HG03520 (cell line): ENCODE measurements around the gene SPACA6.

Source experiments
- ATAC-seq: cut with Tn5 transposase; IDR thresholded peaks from one replicate; pipeline ENCODE4 v1.9.1; 2021; ENCODE audit warnings: mild to moderate bottlenecking, moderate library complexity; ENCODE audit not compliant: unreplicated experiment

Gene SPACA6

DNA sequence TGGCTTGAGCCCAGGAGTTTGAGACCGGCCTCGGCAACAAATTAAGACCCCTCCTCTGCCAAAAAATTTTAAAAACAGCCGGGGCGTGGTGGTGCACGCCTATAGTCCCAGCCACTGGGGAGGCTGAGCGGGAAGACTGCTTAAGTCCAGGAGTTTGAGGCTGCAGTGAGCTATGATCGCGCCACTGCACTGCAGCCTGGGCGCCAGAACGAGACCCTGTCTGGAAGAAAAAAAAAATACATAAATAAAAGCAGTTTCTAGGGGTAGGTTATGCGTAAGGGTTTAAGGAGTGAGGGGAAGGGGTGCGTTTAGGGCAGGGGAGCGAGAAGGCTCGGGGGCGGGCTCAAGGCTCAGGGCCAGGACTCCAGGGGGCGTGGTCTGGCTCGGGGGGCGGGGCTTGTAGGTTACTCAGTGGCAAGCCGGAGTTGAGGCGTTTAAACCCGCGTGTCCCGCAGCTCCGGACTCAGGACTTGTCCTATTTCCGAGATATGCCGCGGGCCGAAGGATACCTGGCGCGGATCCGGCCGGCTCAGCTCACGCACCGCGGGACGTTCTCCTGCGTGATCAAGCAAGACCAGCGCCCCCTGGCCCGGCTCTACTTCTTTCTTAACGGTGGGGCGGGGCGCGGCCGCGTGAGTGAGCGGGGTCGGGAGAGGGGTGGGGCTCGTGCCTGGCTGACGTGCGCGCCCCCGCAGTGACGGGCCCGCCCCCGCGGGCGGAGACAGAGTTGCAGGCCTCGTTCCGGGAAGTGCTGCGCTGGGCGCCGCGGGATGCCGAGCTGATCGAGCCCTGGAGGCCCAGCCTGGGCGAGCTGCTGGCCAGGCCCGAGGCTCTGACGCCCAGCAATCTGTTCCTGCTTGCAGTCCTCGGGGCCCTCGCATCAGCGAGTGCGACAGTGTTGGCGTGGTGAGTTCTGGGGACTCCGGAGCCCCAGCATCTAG lies 10.7 kb downstream of the SPACA6 start:
- ATAC-seq: peak; percentile 84

DNA sequence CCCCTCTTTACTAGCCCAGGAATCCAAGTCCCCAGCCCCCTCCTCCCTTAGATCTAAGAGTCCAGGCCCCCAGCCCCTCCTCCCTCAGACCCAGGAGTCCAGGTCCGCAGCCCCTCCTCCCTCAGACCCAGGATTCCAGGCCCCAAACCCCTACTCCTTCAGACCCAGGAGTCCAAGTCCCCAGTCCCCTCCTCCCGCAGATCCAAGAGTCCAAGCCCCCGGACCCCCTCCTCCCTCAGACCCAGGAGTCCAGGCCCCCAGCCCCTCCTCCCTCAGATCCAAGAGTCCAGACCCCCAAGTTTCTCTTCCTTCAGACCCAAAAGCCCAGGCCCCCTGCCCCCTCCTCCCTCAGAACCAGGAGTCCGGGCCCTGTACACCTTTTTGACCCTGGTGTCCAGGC lies 11.5 kb downstream of the SPACA6 start:
- ATAC-seq: no peak

DNA sequence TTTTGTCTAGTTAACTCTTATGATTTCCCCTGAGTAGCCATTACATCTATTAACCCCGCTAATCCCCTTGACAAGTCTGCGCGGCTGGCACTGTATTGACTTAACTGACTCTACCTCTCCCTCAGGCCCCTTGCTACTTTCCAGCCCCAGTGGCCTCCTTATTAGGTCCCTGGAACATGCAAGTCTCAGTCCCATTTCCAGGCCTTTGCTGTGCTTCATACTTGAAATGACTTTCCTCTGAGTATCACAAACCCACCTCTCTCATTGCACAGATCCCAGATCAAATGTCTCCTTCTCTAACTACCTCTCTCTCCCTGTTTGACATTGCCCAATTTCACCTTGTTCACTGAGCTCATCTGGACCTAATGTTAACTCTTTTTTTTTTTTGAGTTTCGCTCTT lies 13.2 kb downstream of the SPACA6 start:
- no peak for ATAC-seq

DNA sequence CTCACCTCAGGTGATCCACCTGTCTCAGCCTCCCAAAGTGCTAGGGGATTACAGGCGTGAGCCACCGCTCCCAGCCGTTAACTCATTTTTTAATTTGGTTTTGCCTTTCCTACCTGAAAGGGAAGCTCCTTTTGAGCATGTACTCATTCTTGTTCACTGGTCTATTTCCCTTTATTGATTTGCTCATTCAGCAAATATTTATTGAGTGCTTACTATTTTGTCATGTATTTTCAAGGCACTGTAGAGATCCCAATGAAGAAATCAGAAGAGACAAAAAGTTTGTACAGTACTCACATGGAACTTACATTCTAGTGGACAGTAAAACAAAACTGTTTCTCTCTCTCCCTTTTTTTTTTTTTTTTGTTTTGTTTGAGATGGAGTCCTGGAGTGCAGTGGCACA lies 13.8 kb downstream of the SPACA6 start:
- no peak for ATAC-seq

DNA sequence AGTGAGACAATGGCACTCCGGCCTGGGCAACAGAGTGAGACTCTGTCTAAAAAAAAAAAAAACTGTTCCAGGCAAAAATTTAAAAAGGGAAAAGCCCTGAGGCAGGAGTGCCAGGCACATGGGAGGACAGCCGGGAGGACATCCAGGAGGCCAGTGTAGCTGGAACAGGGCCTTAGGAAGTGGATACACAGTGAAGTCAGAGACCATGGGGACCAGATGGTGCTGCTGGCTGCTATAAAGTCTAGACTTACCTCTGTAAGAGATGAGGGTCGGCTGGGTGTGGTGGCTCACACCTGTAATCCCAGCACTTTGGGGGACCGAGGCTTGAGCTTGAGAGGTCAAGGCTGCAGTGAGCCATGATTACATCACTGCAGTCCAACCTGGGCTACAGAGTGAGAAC lies 15.7 kb downstream of the SPACA6 start:
- ATAC-seq: no peak

DNA sequence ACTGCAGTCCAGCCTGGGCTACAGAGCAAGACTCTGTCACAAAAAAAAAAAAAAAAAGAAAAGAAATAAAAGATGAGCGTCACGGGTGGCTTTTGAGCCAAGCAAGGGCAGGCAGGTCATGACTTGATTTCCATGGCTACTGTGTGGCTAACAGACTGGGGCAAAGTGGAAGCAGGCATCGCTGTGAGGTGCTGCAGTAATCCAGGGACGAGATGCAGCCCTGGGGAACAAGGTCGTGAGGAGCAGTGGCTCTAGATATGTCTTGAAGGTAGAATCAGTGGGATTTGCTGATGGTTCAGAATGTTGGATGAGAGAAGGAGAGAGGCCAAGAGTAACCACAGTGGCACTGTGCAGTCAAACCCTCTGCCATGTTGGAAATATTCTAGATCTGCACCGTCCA lies 16.4 kb downstream of the SPACA6 start:
- ATAC-seq: no peak

DNA sequence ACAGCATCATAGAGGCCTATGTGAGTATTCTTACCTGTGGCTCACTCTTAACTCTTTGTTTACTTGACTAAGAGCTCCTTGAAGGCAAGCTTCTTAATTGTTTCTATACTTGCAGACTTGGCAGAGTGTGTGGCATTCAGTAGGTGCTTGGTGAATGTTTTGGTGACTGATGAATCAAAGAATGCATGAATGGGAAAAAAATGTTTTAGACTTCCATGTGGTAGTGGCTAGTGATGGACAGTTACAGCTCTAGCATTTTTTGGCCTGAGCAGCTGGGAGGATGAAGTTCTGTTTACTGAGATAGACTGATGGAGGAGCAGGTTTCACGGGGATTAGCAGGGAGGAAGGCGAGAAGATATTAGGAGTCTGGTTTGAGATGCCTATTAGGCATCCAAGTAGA lies 17.0 kb downstream of the SPACA6 start:
- no peak for ATAC-seq

DNA sequence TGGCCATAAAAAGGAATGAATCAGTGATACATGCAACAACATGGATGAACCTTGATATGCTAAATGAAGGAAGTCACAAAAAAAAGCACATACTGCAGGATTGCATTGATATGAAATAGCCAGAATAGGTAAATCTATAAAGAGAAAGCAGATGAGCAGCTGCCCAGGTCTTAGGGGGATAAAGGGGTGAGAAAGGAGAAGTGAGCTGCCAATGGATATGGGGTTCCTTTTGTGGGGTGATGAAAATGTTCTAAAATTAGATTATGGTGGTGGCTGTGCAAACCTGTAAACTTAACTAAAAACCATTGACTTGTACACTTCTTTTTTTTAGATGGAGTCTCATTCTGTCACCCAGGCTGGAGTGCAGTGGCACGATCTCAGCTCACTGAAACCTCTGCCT lies 18.6 kb downstream of the SPACA6 start:
- no peak for ATAC-seq

DNA sequence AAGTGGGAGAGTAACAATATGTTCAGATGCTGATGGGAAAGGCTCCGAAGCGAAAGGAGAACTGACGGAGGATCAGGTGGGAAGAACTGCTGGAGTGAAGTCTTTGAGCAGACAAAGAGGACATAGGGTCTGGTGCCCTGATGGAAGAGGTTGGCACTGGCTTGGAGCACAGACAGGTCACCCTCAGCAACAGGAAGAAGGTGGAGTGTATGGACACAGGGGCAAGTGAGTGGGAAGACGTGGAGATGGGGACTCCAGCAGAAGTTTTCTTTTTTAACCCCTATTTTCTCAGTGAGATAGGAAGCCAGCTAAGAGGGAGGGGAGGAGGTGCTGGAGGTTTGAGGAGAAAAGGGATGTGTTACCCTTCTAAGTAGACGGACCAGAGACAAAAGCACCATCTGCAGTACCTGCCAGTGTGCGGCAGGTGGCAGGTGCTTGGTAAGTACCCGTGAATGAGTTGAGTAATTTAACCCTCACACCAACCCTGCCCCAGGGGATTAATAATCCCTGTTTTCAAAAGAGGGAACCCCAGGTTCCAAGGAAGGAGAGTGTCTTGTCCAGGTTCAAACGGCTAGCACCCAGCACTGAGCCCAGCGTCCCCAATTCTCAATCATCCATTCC lies 19.4 kb downstream of the SPACA6 start:
- no peak for ATAC-seq

DNA sequence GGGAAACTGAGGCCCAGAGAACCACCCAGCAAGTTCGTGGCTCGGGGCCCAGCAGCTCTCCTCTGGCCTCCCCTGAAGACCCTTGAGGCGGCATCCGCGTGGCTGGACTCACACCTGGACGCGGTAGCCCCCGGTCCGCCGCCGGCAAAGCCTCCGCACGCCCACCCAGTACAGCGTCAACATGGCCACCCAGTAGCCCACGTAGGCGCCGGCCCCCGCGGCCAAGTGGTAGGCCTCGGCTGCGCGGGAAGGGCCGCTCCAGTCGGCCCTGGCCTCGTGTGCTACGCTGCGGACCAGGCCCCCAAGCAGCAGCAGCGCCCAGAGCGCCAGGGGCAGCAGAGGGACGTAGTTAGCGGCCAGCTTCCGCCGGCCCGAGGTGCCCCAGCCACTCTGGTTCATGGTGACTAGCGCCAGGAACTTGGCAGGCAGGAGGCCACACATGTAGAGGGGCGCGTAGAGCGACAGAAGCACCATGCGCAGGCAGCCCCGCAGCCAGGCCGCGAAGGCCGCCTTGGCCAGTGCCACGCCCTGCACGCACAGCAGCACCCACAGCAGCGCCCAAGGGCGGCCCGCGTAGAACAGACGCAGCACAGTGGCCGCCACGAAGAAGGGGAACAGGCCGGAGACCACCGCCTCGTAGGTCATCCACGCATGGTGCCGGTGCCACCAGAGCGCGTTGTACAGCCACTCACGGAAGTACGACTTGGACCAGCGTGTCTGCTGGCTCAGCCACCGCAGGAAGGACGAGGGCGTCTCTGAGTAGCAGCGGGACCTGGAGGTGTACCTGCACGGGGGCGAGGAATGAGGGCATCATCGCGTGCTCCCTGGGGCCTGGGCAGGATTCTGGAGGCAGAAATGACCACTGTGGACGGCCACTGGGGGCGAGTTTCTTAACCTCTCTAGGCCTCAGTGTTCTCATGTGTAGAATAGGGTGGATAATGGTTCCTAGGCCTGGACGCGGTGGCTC lies 20.5 kb downstream of the SPACA6 start:
- no peak for ATAC-seq

DNA sequence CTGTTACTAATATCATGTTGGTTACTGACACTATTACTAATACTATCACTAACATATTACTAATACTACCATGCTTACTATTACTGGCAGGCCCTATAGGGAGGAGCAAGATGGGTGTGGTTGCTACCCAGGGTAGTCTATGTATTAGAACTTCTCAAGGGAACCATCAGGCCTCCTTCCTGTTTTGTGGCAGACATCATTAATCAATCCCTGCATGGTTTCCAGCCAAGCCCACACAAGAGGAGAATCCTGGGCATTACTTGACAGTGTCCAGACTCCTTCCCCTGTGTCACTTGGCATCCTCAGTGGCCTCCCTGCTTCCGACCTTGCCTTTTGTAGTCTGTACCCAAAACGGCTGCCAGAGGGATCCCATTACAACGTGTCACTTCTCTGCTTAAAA lies 21.7 kb downstream of the SPACA6 start:
- no peak for ATAC-seq

DNA sequence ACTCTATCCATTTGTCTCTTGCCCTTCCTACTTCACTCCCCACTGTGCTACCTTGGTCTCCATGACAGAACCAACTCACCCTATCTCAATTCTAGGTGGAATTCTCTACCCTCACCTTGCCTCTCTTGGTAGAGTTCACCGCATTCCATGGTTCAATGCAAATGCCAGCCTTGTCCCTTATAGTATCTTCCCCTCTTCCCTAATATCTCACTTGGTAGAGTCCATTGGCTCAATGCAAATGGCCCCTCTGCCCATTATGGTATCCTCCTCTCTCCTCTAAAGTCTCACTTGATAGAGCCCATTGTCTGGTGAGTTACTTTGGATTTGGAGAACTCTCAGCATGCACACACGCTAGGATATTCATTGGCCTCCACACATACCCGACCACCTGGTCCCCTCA lies 22.7 kb downstream of the SPACA6 start:
- no peak for ATAC-seq

DNA sequence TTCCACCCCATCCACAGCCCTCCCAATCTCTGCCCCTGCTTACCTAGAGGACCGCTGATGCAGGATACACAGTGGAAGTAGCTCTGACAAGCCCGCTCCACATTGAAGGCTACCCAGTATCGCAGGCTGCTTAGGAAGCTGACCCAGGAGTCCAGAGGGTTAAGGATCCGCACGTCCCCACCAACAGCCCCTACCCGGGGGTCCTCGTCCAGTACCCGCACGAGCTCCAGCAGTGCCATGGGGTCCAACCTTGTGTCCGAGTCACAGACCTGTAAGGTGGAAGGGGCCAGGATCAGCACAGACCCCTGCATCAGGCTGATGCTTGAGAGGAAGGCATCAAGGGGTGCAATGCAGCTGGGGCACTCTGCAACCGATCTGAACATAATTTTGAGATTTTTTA lies 23.8 kb downstream of the SPACA6 start:
- no peak for ATAC-seq

DNA sequence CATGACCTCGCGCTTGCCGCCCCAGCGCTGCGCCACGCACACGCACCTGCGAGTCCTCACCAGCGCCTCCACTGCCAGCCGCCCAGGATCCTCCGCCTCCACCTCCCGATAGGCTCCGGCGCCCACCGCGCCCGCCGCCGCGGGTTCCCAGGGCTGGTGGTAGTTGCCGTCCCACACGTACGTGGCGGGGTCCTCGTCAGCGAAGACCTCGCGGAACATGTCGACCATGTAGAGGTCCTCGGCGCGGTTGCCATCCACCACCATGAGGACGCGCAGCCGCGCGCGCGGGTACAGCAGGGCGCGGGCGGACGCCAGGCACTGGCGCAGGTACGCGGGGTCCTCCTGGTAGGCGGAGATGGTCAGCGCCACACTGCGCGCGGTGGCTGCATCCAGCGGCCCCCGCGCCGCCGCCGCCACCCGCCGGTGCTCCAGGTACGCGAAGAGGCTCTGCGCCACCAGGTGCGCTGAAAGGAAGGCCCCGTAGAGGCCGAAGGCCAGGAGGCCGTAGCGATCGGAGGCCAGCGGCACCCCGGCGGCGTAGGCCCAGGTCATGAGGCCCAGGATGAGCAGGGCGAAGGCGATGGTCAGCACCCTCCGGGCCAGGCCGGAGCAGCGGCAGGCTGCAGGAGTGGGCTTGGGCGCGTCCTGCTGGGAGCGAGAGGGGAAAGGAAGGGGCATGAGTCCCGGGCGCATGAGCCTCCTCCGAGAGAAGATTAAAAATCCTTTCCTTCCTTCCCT lies 26.3 kb downstream of the SPACA6 start:
- no peak for ATAC-seq

DNA sequence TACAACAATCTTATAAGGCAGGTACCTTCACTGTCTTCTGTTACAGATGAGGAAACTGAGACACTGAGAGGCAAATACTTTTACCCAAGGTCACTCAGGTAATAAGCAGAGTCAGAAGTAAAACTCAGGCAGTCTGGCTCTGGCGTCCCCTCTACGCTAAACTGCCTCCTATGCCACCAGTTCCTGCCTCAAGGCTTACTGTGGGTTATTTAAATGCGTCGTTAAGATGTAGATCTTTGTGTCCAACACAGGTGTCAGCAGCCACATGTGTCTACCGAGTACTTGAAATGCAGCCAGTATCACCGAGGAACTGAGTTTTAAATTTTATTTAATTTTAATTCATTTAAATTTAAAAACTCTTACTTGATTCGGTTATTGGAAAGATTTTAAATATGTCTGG lies 28.8 kb downstream of the SPACA6 start:
- no peak for ATAC-seq

DNA sequence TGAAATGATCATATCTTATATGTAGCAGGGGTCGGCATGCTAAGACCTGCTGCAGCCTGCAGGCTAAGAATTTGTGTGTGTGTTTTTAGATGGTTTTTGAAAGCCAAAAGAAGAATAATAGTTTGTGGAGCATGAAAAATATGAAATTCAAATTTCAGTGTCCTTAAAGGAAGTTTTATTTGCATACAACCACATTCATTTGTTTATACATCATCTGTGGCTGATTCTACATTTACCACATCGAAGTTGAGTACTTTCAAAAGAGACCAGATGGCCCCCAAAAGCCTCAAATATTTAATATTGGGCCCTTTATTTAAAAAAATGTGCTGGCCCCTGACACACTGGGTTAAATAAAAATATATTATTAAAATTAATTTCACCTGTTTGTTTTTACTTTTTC lies 29.4 kb downstream of the SPACA6 start:
- no peak for ATAC-seq

DNA sequence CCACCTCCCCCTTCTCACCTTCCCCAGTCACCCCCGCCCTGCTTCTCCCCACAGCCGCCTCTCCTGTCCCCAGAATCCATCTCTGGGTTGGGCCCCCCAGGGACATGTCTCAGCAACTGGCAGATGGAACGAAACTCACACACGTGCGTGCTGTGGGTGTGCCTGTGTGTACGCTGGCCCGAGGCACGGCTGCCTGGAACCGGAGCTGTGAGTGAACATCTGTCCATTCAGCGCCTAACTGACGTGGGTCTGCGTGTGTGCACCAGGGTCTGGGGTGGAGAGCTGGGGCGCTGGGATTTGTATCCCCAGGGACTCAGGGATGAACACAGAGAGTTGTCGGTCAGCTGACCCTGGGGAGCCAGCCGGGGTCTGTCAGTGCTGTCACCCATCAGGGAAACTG lies 31.4 kb downstream of the SPACA6 start:
- ATAC-seq: no peak

DNA sequence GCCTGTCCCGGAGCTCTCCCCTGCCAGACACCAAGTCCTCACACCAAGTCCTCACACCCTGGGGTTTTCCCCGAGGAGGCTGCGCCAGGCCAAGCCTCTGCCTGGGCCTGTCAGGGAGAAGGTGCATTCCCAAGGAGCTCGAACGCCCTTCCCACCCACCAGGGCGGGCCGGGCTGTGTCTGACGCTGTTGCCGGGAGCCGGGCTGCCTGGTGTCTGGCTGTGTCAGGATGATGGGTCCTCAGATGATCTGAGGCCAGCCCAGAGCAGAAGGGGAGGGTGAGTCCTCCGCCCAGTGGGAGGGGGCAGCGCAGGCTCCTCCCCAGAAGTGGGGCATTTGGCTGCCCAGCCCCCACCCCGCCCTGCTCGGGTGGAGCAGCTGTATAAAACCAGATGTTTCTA lies 32.9 kb downstream of the SPACA6 start:
- ATAC-seq: no peak

DNA sequence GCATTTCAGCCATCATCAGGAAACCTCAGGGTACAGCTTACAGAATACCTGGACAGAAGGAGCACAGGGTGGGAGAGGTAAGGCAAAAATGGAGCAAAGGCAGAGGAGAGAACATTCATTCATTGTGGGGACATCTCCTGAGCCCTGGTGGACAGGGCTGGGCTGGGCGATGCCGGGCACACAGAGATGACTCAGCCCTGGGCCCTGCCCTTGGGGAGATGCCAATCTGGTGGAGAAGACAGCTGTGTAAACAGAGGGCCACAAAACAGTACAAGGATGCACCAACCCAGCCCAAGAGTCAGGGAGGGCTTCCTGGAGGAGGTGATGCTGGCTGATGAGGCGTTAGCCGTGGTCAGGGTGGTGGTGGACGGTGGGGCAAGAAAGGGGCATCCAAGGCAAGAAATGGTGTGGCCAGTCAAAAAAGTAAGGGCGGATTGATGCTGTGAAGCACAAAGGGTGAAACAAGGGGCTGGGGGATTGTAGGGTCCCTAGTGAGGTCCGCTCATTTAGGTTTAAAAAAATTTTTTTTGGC lies 34.3 kb downstream of the SPACA6 start:
- ATAC-seq: no peak

DNA sequence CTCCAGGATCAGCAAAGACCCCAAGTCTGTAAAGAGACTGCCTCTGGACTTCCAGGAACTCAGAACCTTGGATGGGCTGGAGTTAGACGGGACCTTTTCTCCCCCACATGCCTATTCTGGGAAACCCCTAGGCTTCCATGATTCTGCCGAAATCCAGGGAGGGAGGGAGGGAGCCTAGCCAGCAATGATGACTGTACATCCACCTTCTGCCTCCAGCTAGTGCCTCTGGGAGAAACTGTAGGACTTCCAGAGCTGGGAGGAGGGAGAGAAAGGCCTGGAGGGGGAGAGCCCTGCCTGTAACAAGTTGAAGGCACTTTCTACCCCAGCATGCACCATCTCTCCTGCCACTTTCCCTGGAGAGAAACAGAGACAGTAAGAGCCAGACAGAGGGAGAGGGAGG lies 36.7 kb downstream of the SPACA6 start:
- no peak for ATAC-seq
